GM06990 (cell line): ENCODE results near the gene UTP25.

Experiments used
- DNase-seq: peaks from one replicate; pipeline ENCODE4 v3.0.0-alpha.2; 2011; ENCODE audit not compliant: insufficient read length; ENCODE audit errors: extremely low read depth
- H3K27me3 ChIP-seq: replicated peaks from 2 replicates; pipeline ENCODE4 v1.6.0; 2011; ENCODE audit warnings: low read length; ENCODE audit not compliant: control insufficient read depth, insufficient read depth
- H3K36me3 ChIP-seq: 2 replicates; pipeline ENCODE4 v1.5.1; 2011; ENCODE audit warnings: low read length; ENCODE audit not compliant: control insufficient read depth, insufficient read depth
- H3K4me3 ChIP-seq: replicated peaks from 2 replicates; pipeline ENCODE4 v1.5.1; 2011; ENCODE audit warnings: low read depth, mild to moderate bottlenecking, control low read depth, low read length
- TF ChIP-seq, protein P1 (sequence below): IDR thresholded peaks from 2 replicates; pipeline ENCODE4 v1.5.1; 2011; ENCODE audit warnings: low read length, control low read depth, mild to moderate bottlenecking, inconsistent platforms; ENCODE audit not compliant: insufficient read depth, poor library complexity, severe bottlenecking

The UTP25 gene

DNA sequence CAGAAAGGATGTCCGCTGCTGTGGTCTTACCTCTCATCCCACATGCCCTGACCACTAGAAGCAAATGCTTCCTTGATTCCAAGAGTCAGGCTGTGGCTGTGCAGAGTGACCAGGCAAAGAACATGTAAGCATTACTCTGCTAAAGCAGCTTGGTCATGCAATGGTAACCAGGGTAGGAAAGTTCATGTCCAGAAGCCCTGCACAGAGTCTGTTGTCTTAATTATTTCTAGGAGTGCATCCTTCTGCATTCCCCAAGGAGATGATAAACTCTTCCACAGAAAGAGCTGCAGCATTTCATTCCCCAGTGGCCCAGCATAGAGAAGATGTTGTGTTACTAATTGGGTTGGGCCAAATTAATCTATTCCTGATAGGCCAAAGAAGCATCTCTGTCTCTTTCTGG lies 10.1 kb upstream of the UTP25 start:
- no peak for DNase-seq
- Histone ChIP-seq H3K4me3 (no peak overlapping the region), H3K36me3 (no peaks in the 10 kb centered on the region), H3K27me3 (no peaks in the 10 kb centered on the region)
- TF ChIP-seq, protein P1, sequence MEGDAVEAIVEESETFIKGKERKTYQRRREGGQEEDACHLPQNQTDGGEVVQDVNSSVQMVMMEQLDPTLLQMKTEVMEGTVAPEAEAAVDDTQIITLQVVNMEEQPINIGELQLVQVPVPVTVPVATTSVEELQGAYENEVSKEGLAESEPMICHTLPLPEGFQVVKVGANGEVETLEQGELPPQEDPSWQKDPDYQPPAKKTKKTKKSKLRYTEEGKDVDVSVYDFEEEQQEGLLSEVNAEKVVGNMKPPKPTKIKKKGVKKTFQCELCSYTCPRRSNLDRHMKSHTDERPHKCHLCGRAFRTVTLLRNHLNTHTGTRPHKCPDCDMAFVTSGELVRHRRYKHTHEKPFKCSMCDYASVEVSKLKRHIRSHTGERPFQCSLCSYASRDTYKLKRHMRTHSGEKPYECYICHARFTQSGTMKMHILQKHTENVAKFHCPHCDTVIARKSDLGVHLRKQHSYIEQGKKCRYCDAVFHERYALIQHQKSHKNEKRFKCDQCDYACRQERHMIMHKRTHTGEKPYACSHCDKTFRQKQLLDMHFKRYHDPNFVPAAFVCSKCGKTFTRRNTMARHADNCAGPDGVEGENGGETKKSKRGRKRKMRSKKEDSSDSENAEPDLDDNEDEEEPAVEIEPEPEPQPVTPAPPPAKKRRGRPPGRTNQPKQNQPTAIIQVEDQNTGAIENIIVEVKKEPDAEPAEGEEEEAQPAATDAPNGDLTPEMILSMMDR, result no peak

DNA sequence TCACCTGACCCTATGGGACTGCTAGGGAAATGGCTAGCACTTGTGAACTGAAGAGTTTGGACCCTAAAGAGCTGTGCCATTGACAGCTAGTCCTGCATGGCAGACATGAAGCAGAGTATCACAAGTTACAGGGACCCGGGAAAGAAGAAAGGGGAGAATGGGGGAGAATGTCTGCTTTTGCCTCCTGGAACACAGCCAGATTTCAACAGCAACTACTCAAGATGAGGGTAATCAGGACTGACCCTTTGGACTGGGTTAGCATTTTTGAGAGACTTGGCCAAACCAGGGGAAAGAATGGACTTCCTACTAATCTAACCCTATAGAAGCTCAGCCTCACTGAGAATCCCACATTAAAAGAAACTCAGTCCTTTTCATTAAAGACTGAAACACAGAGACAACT lies 8.7 kb upstream of the UTP25 start:
- Histone ChIP-seq H3K4me3 (no peak overlapping the region), H3K27me3 (no peaks in the 10 kb centered on the region), H3K36me3 (no peaks in the 10 kb centered on the region)
- DNase-seq, result no peak
- TF ChIP-seq, protein P1, result no peak

DNA sequence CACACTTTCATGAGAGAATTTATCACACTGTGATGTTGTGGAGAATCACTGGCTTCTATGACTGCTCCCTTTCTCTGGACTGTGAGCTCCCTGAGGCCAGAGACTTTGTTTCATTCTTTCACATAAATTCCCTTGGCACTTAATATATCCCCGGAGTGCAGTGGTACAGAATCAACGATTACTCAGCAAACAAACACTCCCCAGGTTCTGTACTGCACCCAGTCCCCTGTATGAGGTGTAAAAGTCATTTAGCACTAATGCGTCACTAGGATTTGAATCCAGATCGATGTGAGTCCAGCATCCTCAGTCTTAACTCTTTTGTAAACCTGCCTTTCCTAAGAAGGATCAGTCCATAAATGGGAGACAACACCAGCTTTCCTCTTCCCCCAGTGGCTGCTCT lies 6.8 kb upstream of the UTP25 start:
- TF ChIP-seq, protein P1, result no peak
- H3K36me3 ChIP-seq, result no peaks in the 10 kb centered on the region
- no peaks in the 10 kb centered on the region for H3K27me3 ChIP-seq
- H3K4me3 ChIP-seq, result no peak overlapping the region
- DNase-seq, result no peak

DNA sequence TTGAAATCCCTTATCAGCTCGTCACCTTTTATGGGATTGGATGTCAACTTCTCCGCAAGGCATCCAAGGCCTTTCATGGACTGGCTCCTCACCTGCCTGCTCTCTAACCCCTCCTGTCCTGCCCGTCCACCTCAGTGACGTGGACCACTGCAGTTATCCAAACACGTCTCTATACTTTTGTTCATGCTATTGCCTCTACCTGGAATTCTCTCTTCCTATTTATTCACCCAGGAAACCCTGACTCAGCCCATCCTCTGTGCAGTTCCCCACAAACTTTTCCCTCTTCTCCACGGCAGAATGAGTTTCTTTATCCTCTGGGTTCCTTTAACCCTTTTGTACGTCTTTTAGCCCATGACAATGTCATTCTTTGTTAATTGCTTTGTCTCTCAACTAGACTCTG lies 5.1 kb upstream of the UTP25 start:
- DNase-seq, result no peak
- Histone ChIP-seq H3K4me3 (no peak overlapping the region), H3K36me3 (no peaks in the 10 kb centered on the region), H3K27me3 (no peaks in the 10 kb centered on the region)
- TF ChIP-seq, protein P1, result no peak

DNA sequence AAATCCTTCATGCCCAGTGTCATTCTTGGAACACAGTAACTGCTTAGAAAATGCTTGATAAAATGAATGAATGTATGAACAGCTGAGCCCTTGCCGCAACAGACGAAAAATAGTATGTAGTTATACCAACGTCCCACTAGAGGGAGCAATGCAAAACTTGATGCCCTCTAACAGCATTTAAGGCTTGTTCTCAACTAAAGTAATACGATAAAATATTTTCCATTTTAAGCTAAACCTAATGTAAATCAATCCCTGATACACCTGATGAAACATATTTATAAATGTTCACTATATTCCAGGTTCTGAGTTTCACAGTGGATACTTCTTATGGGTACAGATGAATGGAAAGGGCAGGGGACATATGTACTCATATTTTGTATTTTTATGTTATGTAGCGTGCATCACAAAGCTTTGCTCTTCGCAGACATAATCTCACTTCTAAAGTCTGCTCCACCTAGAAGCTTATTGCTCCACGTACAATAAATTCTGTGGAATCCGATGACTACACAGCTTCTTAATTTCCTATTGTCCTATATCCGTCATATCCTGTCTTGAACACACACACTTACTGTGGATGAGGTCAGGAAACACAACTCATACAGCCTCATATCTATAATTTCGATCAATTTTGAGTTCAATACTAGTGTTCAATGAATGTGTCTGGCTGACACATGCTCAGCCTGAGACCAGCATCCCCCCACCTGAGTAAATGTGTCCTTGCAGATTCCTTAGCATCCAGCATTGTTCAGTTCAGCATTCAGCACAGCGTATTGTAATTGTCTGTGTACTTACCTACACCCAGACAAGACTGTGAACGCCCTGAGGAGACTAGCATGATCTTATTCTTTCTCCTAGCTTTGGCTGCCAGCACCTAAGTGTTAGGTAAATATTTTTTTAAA lies 4.4 kb upstream of the UTP25 start:
- no peak for DNase-seq
- H3K36me3 ChIP-seq, result no peaks in the 10 kb centered on the region
- no peak overlapping the region for H3K4me3 ChIP-seq
- TF ChIP-seq, protein P1, result peak; percentile 76
- no peaks in the 10 kb centered on the region for H3K27me3 ChIP-seq
